PC-9 (cell line): Measurements from ENCODE around the gene AGRN. TPM values are rescaled to one million over a fixed set of nuclear protein-coding genes. Genes with fewer than 3 reads are reported as not detected.
A peak's percentile ranks its signal among the peaks of the same experiment; 100 is the strongest.

ENCODE experiments used
- BruUV-seq: library from RNA; stranded (reverse); fragments of 400-500 nt; replicated peaks from 2 replicates; lab custom pipeline; 2021; lab: Mats Ljungman, UMichigan
- CTCF ChIA-PET: fragments of 300-600 bp; sonication (Branson Sonifier 250); formaldehyde crosslinking; loops from one replicate; lab custom pipeline; 2022; ENCODE audit warnings: antibody characterized with exemption; lab: Charles Lee
- POLR2A ChIA-PET: fragments of 300-600 bp; sonication (Branson Sonifier 250); formaldehyde crosslinking; loops from one replicate; lab custom pipeline; 2022; ENCODE audit warnings: antibody characterized with exemption; ENCODE audit not compliant: unreplicated experiment; lab: Charles Lee
- DNase-seq, 2 experiments: peaks; one replicate each; pipeline versions ENCODE4 v3.0.0 to v3.0.0-alpha.2; 2015 to 2022; ENCODE audit warnings: mixed read lengths in 1 of 2
- H2AFZ ChIP-seq: fragments of 200-600 bp; sonication (generic); 2 replicates; pipeline ENCODE4 v1.8.1; 2017; ENCODE audit warnings: antibody characterized with exemption
- H3F3A ChIP-seq: fragments of 200-600 bp; sonication (generic); 2 replicates; pipeline ENCODE4 v1.8.1; 2017; ENCODE audit warnings: antibody characterized with exemption, mild to moderate bottlenecking, low read depth; ENCODE audit not compliant: insufficient read depth
- H3K27ac ChIP-seq: fragments of 200-600 bp; sonication (generic); 2 replicates; pipeline ENCODE4 v1.6.1; 2016; ENCODE audit warnings: mixed run types
- H3K27me3 ChIP-seq: fragments of 200-600 bp; sonication (generic); 2 replicates; pipeline ENCODE4 v1.6.1; 2016; ENCODE audit warnings: low read depth, mixed run types; ENCODE audit not compliant: insufficient read depth
- H3K36me3 ChIP-seq: fragments of 200-600 bp; sonication (generic); 2 replicates; pipeline ENCODE4 v1.6.1; 2016; ENCODE audit warnings: low read depth, mixed run types
- H3K4me1 ChIP-seq: fragments of 200-600 bp; sonication (generic); replicated peaks from 2 replicates; pipeline ENCODE4 v1.6.1; 2016; ENCODE audit warnings: mixed run types; ENCODE audit not compliant: insufficient read depth
- H3K4me2 ChIP-seq: fragments of 200-600 bp; sonication (generic); 2 replicates; pipeline ENCODE4 v1.6.1; 2017; ENCODE audit warnings: mixed run types
- H3K4me3 ChIP-seq: fragments of 200-600 bp; sonication (generic); 2 replicates; pipeline ENCODE4 v1.6.1; 2016; ENCODE audit warnings: mixed run types
- H3K79me2 ChIP-seq: fragments of 200-600 bp; sonication (generic); 2 replicates; pipeline ENCODE4 v1.6.1; 2017; ENCODE audit warnings: low read depth, mixed run types
- H3K9me2 ChIP-seq: fragments of 200-600 bp; sonication (generic); 2 replicates; pipeline ENCODE4 v1.8.1; 2017; ENCODE audit warnings: mild to moderate bottlenecking; ENCODE audit not compliant: insufficient read depth
- H3K9me3 ChIP-seq: fragments of 200-600 bp; sonication (generic); 2 replicates; pipeline ENCODE4 v1.8.1; 2016; ENCODE audit warnings: low read depth; ENCODE audit not compliant: insufficient read depth
- H4K20me1 ChIP-seq: fragments of 200-600 bp; sonication (generic); 2 replicates; pipeline ENCODE4 v1.8.1; 2017; ENCODE audit not compliant: insufficient read depth
- EZH2 ChIP-seq: fragments of 200-600 bp; sonication (generic); IDR thresholded peaks from 2 replicates; pipeline ENCODE4 v1.8.0; 2017; ENCODE audit warnings: antibody characterized with exemption, low read depth
- intact Hi-C: fragments of 100-400 bp; cut with micrococcal nuclease; formaldehyde crosslinking; loops from one replicate; pipeline ENCODE4 v1.10.0; 2022; ENCODE audit not compliant: unreplicated experiment
- total RNA-seq: library from RNA; stranded (reverse); gene quantifications from 2 replicates; pipeline ENCODE4 v1.2.3, GENCODE V29; 2021
- TF ChIP-seq, protein P1 (sequence below): fragments of 200-600 bp; sonication (generic); conservative IDR thresholded peaks from 2 replicates; pipeline ENCODE4 v1.6.1; 2017; ENCODE audit warnings: mixed run types, antibody characterized with exemption, mild to moderate bottlenecking, moderate library complexity

The AGRN gene
- total RNA-seq, 1 experiment from 2014 or later, result 278 TPM

DNA sequence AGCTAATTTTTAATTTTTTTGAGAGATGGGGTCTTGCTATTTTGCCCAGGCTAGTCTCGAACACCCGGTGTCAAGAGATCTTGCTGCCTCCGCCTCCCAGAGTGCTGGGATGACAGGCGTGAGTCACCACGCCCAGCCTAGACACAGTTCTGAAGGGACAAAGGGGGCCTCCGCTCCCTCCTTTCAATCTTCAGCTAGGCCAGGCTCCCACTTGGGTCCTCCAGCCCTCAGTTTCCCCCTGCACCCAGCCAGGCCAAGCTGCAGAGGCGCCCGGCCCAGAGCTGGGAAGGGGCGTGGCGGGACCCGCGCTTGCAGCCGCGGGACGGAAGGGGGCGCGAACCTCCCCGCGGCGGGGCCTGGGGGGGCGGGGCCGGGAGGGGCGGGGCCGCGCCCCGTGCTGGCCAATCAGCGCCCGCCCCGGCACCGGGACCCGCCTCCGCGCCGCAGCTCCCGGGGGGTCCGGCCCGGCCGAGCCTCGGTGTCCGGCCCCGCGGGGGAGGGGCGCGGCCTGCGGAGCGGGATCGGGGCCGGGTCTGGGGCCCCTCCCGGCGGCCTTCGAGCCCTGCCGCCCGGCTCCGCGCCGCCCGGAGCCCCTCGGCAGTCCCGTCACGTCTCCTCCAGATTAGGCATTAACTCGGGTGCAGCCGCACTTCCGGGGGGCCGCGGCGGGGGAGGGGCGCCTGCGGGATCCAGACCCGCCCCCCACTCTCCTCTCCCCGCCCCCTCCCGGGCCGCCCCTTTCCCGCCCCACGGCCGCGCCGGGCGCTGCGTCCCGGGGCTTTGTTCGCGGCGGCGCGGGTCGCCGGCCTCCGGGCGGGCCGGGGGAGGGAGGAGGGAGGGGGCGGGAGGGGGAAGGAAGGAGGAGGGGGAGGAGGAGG, 559 bp upstream of the AGRN start:
- Histone ChIP-seq H3K79me2 (peaks cover 36% of the 10 kb centered on the region), H3K4me2 (peak overlapping the region; percentile 56), H3F3A (peaks cover 41% of the 10 kb centered on the region), H3K4me1 (peaks cover 26% of the 10 kb centered on the region), H4K20me1 (no peaks in the 10 kb centered on the region), H3K36me3 (no peaks in the 10 kb centered on the region), H3K9me2 (no peaks in the 10 kb centered on the region), H2AFZ (no peak overlapping the region; the same call in 1 of the 2 replicates), H3K27ac (no peak overlapping the region), H3K27me3 (no peaks in the 10 kb centered on the region), H3K9me3 (no peaks in the 10 kb centered on the region), H3K4me3 (peak overlapping the region; percentile 29; the same call in 1 of the 2 replicates)
- TF ChIP-seq EZH2, result no peak
- TF ChIP-seq, protein P1, sequence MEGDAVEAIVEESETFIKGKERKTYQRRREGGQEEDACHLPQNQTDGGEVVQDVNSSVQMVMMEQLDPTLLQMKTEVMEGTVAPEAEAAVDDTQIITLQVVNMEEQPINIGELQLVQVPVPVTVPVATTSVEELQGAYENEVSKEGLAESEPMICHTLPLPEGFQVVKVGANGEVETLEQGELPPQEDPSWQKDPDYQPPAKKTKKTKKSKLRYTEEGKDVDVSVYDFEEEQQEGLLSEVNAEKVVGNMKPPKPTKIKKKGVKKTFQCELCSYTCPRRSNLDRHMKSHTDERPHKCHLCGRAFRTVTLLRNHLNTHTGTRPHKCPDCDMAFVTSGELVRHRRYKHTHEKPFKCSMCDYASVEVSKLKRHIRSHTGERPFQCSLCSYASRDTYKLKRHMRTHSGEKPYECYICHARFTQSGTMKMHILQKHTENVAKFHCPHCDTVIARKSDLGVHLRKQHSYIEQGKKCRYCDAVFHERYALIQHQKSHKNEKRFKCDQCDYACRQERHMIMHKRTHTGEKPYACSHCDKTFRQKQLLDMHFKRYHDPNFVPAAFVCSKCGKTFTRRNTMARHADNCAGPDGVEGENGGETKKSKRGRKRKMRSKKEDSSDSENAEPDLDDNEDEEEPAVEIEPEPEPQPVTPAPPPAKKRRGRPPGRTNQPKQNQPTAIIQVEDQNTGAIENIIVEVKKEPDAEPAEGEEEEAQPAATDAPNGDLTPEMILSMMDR, result peak; percentile 63
- peak; percentile 63 to 88 for DNase-seq
- ChIA-PET CTCF (interaction anchor here (0.6 to 1.0 kb wide), 4 partner anchors 45 to 558 kb away, joined by 3 to 6 read pairs (median 4); partner anchors contain the start of gene RNF223), POLR2A (interaction anchor here (0.6 to 0.8 kb wide), 2 partner anchors 14 to 18 kb away, joined by 5 read pairs; no protein-coding TSS in a partner anchor)
- intact Hi-C loops, result no loop called here
- no TSS peak for BruUV-seq

DNA sequence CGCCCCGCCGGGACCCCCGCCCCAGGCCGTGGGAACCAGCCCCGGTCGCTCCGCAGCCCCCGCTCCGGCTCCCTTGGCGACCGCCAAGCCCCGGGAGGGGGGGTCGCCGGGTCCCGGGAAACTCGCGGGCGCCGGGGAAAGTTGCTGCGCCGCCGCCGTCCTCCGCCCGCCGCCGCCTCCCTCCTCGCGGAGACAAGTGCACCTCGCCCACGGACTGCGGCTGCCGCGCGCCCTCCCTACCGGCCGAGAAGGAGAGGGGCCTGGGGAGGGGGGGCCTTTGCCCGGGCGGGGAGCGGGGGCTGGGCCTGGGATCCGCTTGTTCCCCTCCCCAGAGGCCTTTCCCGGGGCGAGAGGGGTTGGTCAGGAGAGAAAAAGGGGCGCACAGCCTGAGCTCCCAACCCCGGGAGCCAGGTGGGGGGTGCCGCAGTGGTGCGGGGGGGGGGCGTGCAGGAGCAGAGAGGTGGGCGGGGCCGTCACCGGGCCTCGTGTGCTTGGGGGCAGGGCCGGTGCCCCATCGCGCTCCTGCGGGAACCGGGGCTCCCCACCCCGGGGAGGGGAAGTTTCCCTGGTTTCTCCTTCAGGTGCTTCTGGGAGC, 592 bp downstream of the AGRN start:
- peaks cover 44% of the 10 kb centered on the region for H3K79me2 ChIP-seq
- H2AFZ ChIP-seq, result no peak overlapping the region
- H3K4me3 ChIP-seq, result peak overlapping the region; percentile 80
- no peaks in the 10 kb centered on the region for H3K9me3 ChIP-seq
- no TSS peak for BruUV-seq
- no peaks in the 10 kb centered on the region for H4K20me1 ChIP-seq
- H3K36me3 ChIP-seq, result no peaks in the 10 kb centered on the region
- CTCF ChIA-PET, result interaction anchor here (0.7 kb wide), 1 partner anchor 54 kb away, joined by 6 read pairs; the partner anchor contains the start of gene RNF223
- peak in 1 of 2 experiments; percentile 36 for DNase-seq
- H3K4me2 ChIP-seq, result peak overlapping the region; percentile 95
- peaks cover 35% of the 10 kb centered on the region for H3F3A ChIP-seq
- TF ChIP-seq, protein P1, result no peak
- TF ChIP-seq EZH2, result no peak
- H3K9me2 ChIP-seq, result no peaks in the 10 kb centered on the region
- H3K27ac ChIP-seq, result peak overlapping the region; percentile 76
- no peaks in the 10 kb centered on the region for H3K27me3 ChIP-seq
- POLR2A ChIA-PET, result interaction anchor here (0.6 to 0.7 kb wide), 3 partner anchors 21 to 245 kb away, joined by 3 to 13 read pairs (median 4); no protein-coding TSS in a partner anchor
- H3K4me1 ChIP-seq, result peaks cover 38% of the 10 kb centered on the region
- intact Hi-C loops, result loop anchor here (1.0 to 5.0 kb wide), 2 partner anchors 52 to 288 kb away; partner anchors contain the start of genes PUSL1 and RNF223
